Middle frontal gyrus (tissue), 1 donor: ENCODE results near the gene PNP.

Experiments used
- DNase-seq: peaks from one replicate; pipeline ENCODE4 v3.0.0-alpha.2; 2015; ENCODE audit warnings: low spot score; ENCODE audit errors: extremely low spot score

The PNP gene

DNA sequence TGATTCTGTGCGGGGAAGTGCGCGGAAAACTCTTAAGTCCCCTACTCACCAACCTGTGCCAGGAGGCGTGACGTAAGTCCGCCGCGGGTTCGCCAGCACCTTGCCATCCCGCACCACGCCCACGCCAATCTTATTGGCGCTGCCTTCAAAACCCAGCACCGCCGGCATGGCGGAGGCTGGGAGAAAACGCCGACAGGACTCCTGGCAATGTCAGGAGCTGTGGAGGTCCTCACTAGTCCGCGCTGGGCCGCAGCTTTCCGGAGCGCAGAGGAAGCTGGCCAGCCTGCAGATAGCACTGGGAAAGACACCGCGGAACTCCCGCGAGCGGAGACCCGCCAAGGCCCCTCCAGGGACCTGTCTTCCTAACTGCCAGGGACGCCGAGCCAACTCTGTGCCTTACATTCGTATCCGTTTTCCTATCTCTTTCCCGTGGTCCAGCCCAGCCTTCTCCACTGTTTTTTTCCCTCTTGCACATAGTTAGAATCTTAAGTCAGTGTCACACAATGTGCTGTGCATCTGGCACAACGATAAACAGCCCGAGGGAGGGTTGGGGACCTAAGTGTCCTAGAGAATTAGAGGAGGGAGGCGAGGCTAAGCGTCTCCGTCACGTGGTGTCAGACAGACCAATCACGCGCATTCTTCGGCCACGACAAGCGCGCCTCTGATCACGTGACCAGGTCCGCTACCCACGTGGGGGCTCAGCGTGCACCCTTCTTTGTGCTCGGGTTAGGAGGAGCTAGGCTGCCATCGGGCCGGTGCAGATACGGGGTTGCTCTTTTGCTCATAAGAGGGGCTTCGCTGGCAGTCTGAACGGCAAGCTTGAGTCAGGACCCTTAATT, 14.5 kb upstream of the PNP start, which contains the start of the genes APEX1 and OSGEP:
APEX1 (plus strand) TSS at position 711 of the 839 bp plus-strand sequence. CDS start 420 bp downstream, outside the sequence.
OSGEP (minus strand) TSS at position 297 of the 839 bp plus-strand sequence; CDS start at position 168, 129 bp downstream.
- peak; percentile 99 for DNase-seq

GRCh38 chr14:20455355-20456300, 13.6 kb upstream of the PNP start:
- DNase-seq, result no peak

GRCh38 chr14:20456971-20457370, 12.2 kb upstream of the PNP start:
- no peak for DNase-seq

DNA sequence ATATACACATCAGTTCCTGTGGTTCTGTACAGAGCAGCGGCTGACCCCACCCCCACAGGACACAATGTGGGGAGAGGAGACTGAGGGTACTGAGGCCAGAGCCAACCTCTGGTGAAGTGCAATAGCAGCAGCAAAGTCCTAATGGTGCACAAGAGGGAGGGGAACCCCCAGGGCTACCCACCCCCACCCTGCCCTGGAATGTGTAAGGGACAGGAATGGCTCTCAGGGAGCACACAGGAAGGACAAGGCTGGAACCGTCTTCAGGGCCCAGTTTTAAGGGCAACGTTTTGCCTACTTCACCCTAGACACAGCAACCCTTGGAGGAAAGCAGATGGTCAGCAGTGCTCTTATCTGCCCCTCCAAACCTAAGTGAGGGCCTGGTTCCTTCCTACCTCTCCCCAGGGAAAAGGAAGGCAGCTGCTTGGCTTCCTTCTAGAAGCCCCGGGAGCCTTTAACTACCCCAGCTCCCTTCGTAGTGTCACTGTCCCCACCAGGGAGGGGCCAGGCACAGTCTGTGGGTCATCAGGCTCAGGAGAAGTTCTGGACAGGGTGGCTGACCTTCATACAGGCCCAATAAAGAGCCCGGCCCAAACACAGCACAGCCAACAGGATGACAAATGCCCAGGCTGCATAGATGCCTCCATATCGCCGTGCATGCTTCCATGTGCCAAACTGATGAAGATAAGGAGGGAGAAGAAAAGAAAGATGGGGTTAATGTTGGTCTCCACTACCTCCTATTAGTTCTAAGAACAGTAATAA, 11.0 kb upstream of the PNP start:
- no peak for DNase-seq

- no peak for DNase-seq
Observed at GRCh38 chr14:20460458-20461224, 8.6 kb upstream of the PNP start.

DNA sequence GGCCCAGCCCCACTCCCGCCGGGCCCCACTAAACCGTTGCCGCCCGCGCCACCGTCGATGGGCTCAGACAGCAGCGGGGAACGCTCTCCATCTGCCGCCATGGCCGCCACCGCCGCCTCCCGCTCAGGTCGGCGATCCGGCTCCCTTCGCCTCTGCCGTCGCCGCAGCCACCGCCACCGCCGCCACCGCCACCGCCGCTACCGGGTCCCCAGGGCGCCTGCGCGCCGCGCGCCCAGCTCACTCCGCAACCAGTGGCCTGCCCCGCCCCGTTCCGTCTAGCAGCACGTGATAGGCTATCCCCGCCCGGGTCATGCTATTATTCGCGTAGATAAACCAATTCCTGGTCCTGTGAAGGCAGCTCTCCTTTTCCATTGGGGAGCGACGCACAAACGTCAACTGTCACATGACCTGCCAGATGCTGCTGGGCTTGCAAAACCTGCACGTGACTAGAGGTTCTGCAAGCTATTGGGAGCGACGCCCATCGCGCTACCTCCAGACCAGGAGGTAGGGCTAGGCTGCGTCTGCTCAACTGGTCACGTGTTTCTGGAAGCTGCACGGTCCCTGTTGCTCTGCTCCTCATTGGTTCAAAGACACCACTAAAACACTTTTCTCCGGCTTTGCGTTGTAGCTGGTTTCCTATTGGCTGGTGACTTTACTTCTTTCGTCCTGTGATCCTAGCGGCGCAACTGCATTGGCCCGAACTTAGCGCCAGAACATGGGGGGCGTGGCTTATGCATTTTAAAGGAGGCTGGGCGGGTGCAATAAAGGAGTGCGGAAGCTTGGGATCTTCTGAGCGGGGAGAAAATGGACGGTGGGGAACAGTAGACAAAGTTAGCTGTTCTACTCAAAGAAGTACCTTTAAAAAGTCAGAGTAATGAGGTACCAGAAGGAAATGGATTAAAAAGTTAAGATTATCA, 7.7 kb upstream of the PNP start, which contains the start of gene PIP4P1:
PIP4P1 (minus strand) TSS at position 210 of the 917 bp plus-strand sequence; CDS start at position 101, 109 bp downstream.
- peak; percentile 99 for DNase-seq

- DNase-seq, result no peak
Observed at GRCh38 chr14:20468764-20469241, 403 bp upstream of the PNP start.

DNA sequence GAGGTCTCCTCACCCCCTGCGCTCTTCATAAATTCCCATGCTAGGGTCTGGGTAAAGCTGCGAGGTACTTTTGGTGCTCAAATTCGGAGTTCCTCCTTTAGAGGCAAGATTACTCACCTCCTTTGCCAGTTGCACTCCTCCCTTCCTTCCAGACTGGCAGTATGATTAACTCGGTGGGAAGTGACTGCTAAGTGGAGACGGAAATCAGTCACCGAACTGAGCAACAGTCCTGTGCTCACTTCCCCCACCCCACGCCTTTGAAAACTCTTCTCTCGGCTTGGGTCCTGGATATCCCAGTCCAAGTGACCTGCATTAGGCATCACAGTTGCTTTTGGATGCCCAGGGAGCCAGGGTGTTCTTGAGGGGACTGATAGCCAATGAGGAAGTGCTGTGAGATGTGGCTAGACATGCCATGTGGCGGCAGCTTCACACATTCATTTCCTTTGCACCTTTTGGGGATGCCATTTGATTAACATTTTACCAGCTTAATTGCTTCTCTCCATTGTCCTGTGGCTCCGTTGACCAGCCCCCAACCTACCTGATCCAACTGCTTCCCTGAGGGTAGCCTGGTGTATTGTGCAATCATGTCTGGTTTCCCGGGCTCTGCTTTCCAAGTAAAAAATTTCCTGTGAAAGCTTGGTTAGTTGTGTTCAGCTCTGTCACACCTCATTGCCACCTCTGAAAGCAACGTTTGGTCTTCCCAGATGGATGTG, 840 bp downstream of the PNP start:
- no peak for DNase-seq

DNA sequence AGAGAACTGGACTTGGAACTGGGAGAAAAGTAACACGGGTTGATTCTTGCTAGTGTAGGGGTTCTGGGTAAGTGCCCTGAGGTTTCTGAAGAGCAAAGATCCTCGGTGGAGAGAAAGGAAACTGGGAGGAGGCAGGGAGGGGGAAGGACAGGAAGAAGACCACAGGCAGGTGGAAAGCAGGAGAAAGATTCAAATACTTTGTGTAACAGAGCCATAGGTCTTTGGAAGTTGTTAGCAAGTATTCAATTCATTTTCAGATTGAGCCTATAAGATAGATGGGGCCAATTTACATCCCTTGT, 1.3 kb downstream of the PNP start:
- DNase-seq, result no peak

DNA sequence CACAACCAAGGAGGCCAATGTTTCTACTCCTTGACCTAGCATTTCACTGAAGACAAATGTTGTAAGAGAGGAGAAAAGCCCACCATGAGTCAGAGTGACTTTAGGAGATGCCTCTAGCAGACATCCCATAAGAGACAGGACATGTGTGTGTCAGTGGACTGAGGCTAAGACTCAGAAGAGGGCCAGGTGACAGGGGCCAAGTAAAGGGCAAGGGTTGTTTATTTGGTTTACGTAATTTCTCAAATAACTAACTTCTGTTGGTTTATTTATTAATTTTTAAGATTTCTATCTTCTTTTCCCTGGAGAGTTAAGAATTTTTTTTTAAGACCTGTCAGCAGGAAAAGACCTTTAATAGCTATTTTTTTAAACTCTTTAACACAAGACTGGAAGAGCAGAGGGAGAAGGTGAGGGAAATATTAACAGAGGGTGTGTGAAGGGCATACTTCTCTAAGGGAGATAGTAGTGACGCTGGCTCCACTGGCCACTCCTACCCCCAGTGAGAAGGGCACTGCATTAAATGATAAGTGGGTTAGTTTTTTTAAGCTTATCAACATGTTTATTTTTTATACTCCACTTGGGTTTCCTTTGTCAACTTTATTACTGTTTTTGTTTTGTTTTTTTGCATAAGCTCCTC, 3.4 kb downstream of the PNP start:
- DNase-seq, result no peak

DNA sequence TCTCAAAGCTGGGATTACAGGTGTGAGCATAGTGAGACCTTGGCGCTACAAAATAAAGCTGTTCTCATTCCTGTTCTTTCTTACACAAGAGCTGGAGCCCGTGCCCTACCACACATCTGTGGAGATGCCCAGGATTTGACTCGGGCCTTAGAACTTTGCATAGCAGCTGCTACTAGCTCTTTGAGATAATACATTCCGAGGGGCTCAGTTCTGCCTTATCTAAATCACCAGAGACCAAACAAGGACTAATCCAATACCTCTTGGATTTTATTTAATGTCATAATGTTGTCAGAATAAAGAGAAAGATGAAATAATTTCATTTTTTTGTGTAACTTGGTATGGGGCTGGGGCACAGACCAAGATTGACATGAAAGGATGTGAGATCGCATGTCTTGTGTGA, 7.6 kb downstream of the PNP start:
- no peak for DNase-seq

DNA sequence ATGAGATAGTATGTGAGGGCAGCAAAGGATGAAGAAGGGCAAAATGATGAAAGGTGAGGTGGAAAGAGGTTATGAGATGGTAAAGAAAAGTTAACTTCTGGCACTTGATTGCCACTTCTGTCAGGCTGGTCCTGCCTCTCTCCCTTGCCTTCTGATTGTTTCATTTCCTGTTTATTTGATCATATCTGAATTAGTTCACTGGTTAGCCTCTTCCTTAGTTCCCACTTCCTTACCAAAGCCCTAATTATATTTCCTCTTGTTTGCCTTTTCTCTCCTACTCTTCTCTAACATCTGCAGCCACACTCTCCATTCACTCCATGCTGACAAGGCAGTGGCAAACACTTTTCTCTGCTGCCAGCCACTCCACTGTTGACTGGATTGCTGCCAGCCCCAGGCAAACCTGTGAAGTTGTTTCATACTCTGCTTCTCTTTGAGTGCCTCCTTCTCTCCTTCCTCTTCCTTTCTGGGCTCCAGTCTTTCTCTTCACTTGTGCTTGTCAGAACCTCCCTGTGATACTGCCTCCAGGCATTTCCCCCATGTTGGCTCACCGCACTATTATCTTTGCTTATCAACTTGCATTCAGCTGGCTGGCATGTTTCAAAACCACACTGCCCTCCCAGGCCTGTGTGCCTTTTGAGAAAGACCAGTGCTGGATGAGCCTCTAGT, 8.1 kb downstream of the PNP start:
- DNase-seq, result no peak

DNA sequence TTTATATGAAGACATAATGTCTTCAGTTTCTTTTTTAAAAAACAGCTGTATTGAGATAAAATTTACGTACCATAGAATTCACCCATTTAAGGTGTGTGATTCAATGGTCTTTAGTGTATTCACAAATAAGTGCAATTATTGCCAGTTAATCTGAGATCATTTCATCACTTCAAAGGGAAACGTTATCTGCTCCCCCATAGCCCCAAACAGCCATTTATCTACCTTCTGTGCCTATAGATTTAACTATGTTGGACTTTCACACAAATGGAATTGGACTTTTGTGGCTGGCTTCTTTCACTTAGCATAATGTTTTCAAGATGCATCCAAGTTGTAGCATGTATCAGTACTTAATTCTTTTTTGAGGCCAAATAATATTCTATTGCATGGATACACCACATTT, 9.7 kb downstream of the PNP start:
- DNase-seq, result no peak

- DNase-seq, result no peak
Observed at GRCh38 chr14:20482382-20482781, 13.2 kb downstream of the PNP start.

- no peak for DNase-seq
Observed at GRCh38 chr14:20485900-20486299, 16.7 kb downstream of the PNP start.

- no peak for DNase-seq
Observed at GRCh38 chr14:20486684-20487395, 17.6 kb downstream of the PNP start.

GRCh38 chr14:20487396-20487725, 18.2 kb downstream of the PNP start:
- DNase-seq, result no peak
